GM12872 (cell line): ENCODE measurements around the gene SCGB2A2.

Experiments used
- CTCF ChIP-seq: IDR thresholded peaks from 3 replicates; pipeline ENCODE4 v1.5.1; 2011; ENCODE audit warnings: low read depth, mild to moderate bottlenecking, low read length, moderate library complexity; ENCODE audit not compliant: insufficient read depth

The SCGB2A2 gene

GRCh38 chr11:62241095-62241494, 28.9 kb upstream of the SCGB2A2 start:
- no peak for TF ChIP-seq CTCF

GRCh38 chr11:62242021-62242420, 27.9 kb upstream of the SCGB2A2 start, which contains the start of gene SCGB1D2:
Gene SCGB1D2, plus strand, starts transcription at chr11:62242239. Its CDS starts 69 bp downstream, at chr11:62242308.
- TF ChIP-seq CTCF = no peak

GRCh38 chr11:62245271-62245753, 24.6 kb upstream of the SCGB2A2 start:
- TF ChIP-seq CTCF = peak; percentile 54

GRCh38 chr11:62251698-62252097, 18.3 kb upstream of the SCGB2A2 start:
- no peak for TF ChIP-seq CTCF

GRCh38 chr11:62253999-62254542, 15.9 kb upstream of the SCGB2A2 start:
- TF ChIP-seq CTCF = no peak

- no peak for TF ChIP-seq CTCF
Measured at GRCh38 chr11:62256281-62256680, 13.7 kb upstream of the SCGB2A2 start.

- TF ChIP-seq CTCF = no peak
Measured at GRCh38 chr11:62260261-62260953, 9.6 kb upstream of the SCGB2A2 start.
